Measurements from ENCODE around the gene CLCA2.

Gene CLCA2

DNA sequence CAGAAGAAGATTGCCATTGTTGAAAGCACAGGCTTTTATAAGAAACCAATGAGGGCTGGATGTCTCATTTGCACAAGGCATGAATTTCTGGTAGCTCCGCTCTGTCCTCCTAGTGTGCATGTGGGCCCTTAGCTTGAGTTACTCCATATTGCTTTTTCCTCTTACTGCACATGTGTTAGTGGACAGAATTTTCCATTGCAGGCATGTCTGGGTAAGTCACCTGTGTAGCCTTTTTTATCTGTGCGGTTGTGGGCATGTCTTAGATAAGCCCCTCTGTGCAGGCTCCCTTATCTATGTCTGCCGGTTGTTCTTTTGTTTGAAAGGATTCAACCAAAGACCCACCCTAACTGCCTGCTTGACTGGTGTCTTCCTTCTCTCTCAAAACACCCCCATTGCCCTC lies 37.5 kb downstream of the CLCA2 start:
- H3K27ac ChIP-seq (ENCODE audit: low read length) = no peak overlapping the region
- H3K9me3 ChIP-seq (ENCODE audit: insufficient read depth, low read depth, low read length) = no peaks in the 10 kb centered on the region
- no peaks in the 10 kb centered on the region for H3K36me3 ChIP-seq (ENCODE audit: insufficient read depth, low read depth, low read length)
- no peaks in the 10 kb centered on the region for H3K4me1 ChIP-seq (ENCODE audit: insufficient read depth, low read length)
- H3K27me3 ChIP-seq (ENCODE audit: insufficient read depth, low read length) = no peaks in the 10 kb centered on the region
- no peak overlapping the region for H3K9ac ChIP-seq (ENCODE audit: low read depth, low read length)
- H3K4me3 ChIP-seq (ENCODE audit: low read length) = no peak overlapping the region

DNA sequence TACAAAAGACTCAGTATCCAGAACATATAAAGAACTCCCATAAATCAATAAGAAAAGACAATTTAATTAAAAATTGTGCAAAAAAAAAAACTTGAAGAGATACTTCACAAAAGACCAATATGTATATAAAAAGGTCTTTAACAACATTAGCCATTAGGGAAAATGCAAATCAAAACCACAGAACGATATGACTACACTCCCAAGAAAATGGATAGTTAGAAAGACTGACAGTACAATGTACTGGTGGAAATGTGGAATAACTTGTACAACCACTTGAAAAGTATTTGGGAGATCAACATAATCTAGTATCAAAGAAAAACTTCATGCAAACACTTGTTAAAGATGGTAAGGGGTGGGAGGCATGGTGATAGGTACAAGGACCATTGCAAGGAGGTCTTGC lies 40.8 kb downstream of the CLCA2 start:
- H3K9ac ChIP-seq (ENCODE audit: low read depth, low read length) = no peak overlapping the region
- no peaks in the 10 kb centered on the region for H3K4me1 ChIP-seq (ENCODE audit: insufficient read depth, low read length)
- H3K4me3 ChIP-seq (ENCODE audit: low read length) = no peak overlapping the region
- H3K27me3 ChIP-seq (ENCODE audit: insufficient read depth, low read length) = no peaks in the 10 kb centered on the region
- no peaks in the 10 kb centered on the region for H3K9me3 ChIP-seq (ENCODE audit: insufficient read depth, low read depth, low read length)
- H3K36me3 ChIP-seq (ENCODE audit: insufficient read depth, low read depth, low read length) = no peaks in the 10 kb centered on the region
- H3K27ac ChIP-seq (ENCODE audit: low read length) = no peak overlapping the region

DNA sequence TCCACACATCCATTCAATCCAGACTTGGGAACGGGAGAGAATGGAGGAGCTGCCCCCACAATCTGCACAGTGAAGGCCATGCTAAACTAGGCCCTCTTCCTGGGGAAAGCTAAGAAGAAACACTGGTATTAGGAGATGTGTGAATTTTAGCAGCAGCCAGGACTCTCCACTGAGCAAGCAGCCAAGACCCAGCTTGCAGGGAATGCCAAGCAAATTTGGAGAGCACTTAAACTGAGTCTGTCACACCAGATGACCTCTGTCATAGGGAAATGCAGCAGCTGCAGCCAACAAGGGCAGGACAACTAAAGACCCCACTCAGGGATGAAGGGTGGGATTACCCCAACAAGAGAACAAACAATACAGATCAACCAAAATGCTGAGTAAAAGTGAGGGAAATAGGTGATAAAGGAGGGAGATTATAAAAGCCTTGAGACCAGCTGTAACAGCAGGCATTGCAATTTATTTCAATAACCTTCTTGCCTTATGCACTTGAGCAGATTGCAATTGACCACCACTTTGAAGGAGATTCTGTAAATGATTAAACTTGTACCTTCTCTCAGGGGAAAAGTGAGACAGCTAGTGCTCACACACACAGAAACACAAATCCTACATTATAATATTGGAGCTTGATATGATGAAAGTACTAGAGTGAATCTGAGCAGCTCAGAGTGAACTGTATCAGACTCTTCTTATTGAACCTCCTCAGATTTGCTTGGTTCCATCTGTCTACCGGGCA lies 42.3 kb downstream of the CLCA2 start:
- no peak overlapping the region for H3K9ac ChIP-seq (ENCODE audit: low read depth, low read length)
- no peaks in the 10 kb centered on the region for H3K27me3 ChIP-seq (ENCODE audit: insufficient read depth, low read length)
- no peak overlapping the region for H3K4me3 ChIP-seq (ENCODE audit: low read length)
- H3K36me3 ChIP-seq (ENCODE audit: insufficient read depth, low read depth, low read length) = no peaks in the 10 kb centered on the region
- H3K9me3 ChIP-seq (ENCODE audit: insufficient read depth, low read depth, low read length) = no peaks in the 10 kb centered on the region
- H3K4me1 ChIP-seq (ENCODE audit: insufficient read depth, low read length) = no peaks in the 10 kb centered on the region
- H3K27ac ChIP-seq (ENCODE audit: low read length) = no peak overlapping the region

DNA sequence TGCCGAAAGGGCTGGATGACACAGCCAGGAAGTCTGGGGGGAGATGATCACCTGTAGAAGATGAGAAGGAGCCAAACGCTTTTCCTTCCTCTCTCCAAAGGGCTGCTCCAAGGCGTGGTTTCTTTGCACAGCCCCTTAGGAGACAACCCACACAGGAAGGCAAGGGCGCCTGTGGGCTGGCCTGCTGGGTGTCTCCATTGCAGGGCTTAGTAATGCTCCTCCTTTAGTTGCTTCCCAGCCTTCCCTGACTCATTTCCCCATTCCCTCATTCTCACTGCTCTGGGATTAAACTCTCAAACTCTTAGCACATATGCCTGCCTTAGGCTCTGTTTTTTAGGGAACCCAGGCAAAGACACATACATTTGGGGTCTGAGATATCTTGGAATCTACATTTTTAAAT lies 43.0 kb downstream of the CLCA2 start:
- Histone ChIP-seq H3K36me3 (ENCODE audit: insufficient read depth, low read depth, low read length) (no peaks in the 10 kb centered on the region), H3K9ac (ENCODE audit: low read depth, low read length) (no peak overlapping the region), H3K27me3 (ENCODE audit: insufficient read depth, low read length) (no peaks in the 10 kb centered on the region), H3K4me3 (ENCODE audit: low read length) (no peak overlapping the region), H3K4me1 (ENCODE audit: insufficient read depth, low read length) (no peaks in the 10 kb centered on the region), H3K27ac (ENCODE audit: low read length) (no peak overlapping the region), H3K9me3 (ENCODE audit: insufficient read depth, low read depth, low read length) (no peaks in the 10 kb centered on the region)

DNA sequence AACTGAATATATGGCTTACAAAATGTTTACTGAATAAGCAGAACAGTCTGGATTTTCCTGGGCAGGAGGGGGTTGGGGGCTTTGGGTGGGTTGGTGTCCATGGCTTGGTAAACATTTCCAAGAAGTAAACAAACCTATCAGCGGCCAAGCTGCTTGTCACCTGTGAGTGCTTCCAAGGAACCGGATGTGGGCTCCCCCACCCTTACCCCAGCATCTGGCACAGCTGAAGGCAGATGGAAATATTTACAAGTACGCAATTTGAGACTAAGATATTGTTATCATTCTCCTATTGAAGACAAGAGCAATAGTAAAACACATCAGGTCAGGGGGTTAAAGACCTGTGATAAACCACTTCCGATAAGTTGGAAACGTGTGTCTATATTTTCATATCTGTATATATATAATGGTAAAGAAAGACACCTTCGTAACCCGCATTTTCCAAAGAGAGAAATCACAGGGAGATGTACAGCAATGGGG lies 44.6 kb downstream of the CLCA2 start, which contains the start of gene CLCA1:
TSS of gene CLCA1 (plus strand) at position 427 of the 477 bp plus-strand sequence. CDS start at position 472, 45 bp downstream.
- H3K27me3 ChIP-seq (ENCODE audit: insufficient read depth, low read length) = no peaks in the 10 kb centered on the region
- no peaks in the 10 kb centered on the region for H3K4me1 ChIP-seq (ENCODE audit: insufficient read depth, low read length)
- H3K9ac ChIP-seq (ENCODE audit: low read depth, low read length) = no peak within 1 kb of the TSS
- no peaks in the 10 kb centered on the region for H3K9me3 ChIP-seq (ENCODE audit: insufficient read depth, low read depth, low read length)
- H3K4me3 ChIP-seq (ENCODE audit: low read length) = no peak within 1 kb of the TSS
- no peak within 1 kb of the TSS for H3K27ac ChIP-seq (ENCODE audit: low read length)
- H3K36me3 ChIP-seq (ENCODE audit: insufficient read depth, low read depth, low read length) = no peaks in the 10 kb centered on the region

DNA sequence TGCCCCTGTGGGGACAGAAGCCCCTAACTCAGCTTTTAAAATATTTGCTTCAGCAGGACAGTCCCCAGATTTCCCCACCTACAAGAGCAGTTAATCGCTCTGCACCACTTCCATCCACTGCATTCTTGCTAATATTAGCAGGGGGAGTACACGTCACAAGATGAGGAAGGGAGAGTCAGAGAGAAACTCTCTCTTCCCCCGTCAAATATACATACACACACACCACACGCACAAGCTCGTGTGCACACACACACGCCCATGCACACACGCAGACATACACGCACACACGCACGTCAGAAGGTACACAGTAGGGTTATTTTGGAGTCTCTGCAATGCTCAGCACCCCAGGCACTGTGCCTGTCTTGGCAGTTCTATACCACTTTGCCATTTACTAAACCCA lies 46.9 kb downstream of the CLCA2 start:
- H3K36me3 ChIP-seq (ENCODE audit: insufficient read depth, low read depth, low read length) = no peaks in the 10 kb centered on the region
- H3K27ac ChIP-seq (ENCODE audit: low read length) = no peak overlapping the region
- no peaks in the 10 kb centered on the region for H3K9me3 ChIP-seq (ENCODE audit: insufficient read depth, low read depth, low read length)
- H3K4me3 ChIP-seq (ENCODE audit: low read length) = no peak overlapping the region
- no peak overlapping the region for H3K9ac ChIP-seq (ENCODE audit: low read depth, low read length)
- H3K4me1 ChIP-seq (ENCODE audit: insufficient read depth, low read length) = no peaks in the 10 kb centered on the region
- H3K27me3 ChIP-seq (ENCODE audit: insufficient read depth, low read length) = no peaks in the 10 kb centered on the region

DNA sequence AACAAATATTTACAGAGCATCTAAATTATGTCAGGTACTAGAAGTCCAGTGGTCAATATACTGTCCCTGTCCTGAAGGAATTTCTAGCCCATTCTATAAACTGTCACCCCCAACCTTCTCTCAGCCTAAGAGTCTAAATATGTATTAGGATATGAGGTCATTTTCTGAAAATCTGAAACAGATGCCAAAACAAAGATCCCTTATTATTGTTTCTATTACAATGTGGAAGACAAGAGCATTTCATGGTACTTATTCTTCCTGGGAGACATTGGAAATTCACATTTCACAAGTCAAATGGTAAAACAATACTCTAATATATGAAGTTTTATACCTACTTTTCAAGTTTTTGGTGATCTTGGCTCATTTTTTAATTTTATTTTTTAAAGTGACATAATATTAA lies 47.3 kb downstream of the CLCA2 start:
- Histone ChIP-seq H3K36me3 (ENCODE audit: insufficient read depth, low read depth, low read length) (no peaks in the 10 kb centered on the region), H3K4me3 (ENCODE audit: low read length) (no peak overlapping the region), H3K27ac (ENCODE audit: low read length) (no peak overlapping the region), H3K9ac (ENCODE audit: low read depth, low read length) (no peak overlapping the region), H3K4me1 (ENCODE audit: insufficient read depth, low read length) (no peaks in the 10 kb centered on the region), H3K9me3 (ENCODE audit: insufficient read depth, low read depth, low read length) (no peaks in the 10 kb centered on the region), H3K27me3 (ENCODE audit: insufficient read depth, low read length) (no peaks in the 10 kb centered on the region)

DNA sequence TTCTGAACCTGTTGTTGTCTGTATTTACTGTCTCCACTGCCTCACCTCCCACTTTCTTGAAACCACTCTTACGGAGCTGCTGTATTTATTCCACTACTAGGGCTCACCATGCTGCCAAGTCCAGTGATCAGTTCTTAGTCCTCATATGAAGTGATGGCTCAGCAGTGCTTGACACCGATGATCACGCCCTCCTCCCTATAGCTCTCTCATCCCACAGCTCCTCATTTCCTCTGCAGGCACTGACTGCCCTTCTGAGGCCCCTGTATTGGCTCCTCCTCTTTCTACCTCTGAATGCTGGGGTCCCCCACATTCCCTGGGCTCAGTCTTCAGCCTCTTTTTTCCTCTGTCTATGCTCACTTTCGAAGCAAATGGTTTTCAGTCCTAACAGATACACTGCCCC lies 48.2 kb downstream of the CLCA2 start:
- Histone ChIP-seq H3K4me1 (ENCODE audit: insufficient read depth, low read length) (no peaks in the 10 kb centered on the region), H3K9ac (ENCODE audit: low read depth, low read length) (no peak overlapping the region), H3K27ac (ENCODE audit: low read length) (no peak overlapping the region), H3K27me3 (ENCODE audit: insufficient read depth, low read length) (no peaks in the 10 kb centered on the region), H3K9me3 (ENCODE audit: insufficient read depth, low read depth, low read length) (no peaks in the 10 kb centered on the region), H3K36me3 (ENCODE audit: insufficient read depth, low read depth, low read length) (no peaks in the 10 kb centered on the region), H3K4me3 (ENCODE audit: low read length) (no peak overlapping the region)

DNA sequence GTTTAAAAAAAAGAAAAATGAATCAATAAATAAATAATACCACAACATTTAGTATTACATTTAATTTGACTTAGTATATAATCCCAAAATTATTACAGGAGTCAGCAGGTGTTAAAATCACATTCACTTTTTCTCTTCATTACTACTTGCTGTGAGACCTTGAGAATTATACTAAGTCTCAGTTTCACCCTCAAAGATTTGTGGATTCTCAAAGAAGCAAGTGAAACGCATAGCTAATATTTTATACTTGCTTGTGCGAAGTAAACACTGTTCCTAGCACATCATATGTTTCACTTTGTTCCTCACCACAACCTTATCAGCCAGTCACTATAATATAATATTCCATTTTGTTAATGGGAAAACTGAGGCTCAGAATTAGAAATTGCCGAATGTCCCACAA lies 48.8 kb downstream of the CLCA2 start:
- Histone ChIP-seq H3K27ac (ENCODE audit: low read length) (no peak overlapping the region), H3K4me3 (ENCODE audit: low read length) (no peak overlapping the region), H3K9ac (ENCODE audit: low read depth, low read length) (no peak overlapping the region), H3K4me1 (ENCODE audit: insufficient read depth, low read length) (no peaks in the 10 kb centered on the region), H3K27me3 (ENCODE audit: insufficient read depth, low read length) (no peaks in the 10 kb centered on the region), H3K9me3 (ENCODE audit: insufficient read depth, low read depth, low read length) (no peaks in the 10 kb centered on the region), H3K36me3 (ENCODE audit: insufficient read depth, low read depth, low read length) (no peaks in the 10 kb centered on the region)

DNA sequence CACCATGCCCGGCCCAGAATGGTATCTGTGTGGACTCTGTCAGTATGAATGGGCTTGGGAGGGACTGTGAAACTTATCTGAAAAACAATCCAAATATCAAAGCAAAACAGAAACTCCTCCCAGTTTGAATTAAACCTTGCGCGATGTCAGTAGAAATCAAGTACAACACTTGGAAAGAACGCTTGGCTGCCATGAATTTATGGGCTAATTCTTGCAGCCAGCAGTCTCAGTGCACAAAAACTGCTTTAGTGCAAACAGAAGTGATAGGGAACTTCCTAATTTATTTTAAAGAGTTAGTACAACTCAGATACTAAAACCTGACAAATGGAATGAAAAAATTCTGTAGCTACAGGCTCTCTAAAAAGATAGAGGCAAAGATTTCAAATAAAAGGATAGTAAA lies 53.3 kb downstream of the CLCA2 start:
- H3K4me1 ChIP-seq (ENCODE audit: insufficient read depth, low read length) = peaks cover 2% of the 10 kb centered on the region; the same call in 1 of the 2 replicates
- no peaks in the 10 kb centered on the region for H3K36me3 ChIP-seq (ENCODE audit: insufficient read depth, low read depth, low read length)
- H3K27ac ChIP-seq (ENCODE audit: low read length) = no peak overlapping the region
- no peak overlapping the region for H3K4me3 ChIP-seq (ENCODE audit: low read length)
- H3K27me3 ChIP-seq (ENCODE audit: insufficient read depth, low read length) = no peaks in the 10 kb centered on the region
- no peaks in the 10 kb centered on the region for H3K9me3 ChIP-seq (ENCODE audit: insufficient read depth, low read depth, low read length)
- no peak overlapping the region for H3K9ac ChIP-seq (ENCODE audit: low read depth, low read length)

DNA sequence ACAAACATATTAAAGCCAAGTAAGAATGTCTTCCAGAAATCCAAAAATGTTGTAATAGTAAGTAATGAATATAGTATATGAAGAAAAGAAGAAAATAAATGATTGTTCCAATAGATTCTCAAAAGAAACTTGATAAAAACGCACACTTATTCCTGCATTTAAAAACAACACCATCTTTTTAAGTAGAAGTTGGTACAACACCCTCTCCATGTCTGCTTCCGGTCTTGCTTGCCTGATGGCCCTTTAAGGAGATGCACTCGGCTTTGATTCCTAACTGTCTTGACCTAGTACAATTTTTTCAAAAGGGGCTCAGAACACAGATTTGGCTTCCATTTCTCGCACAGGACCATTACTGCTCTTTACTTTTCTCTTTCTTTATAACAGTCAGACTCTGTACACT lies 53.7 kb downstream of the CLCA2 start:
- H3K27me3 ChIP-seq (ENCODE audit: insufficient read depth, low read length) = no peaks in the 10 kb centered on the region
- no peak overlapping the region for H3K4me3 ChIP-seq (ENCODE audit: low read length)

DNA sequence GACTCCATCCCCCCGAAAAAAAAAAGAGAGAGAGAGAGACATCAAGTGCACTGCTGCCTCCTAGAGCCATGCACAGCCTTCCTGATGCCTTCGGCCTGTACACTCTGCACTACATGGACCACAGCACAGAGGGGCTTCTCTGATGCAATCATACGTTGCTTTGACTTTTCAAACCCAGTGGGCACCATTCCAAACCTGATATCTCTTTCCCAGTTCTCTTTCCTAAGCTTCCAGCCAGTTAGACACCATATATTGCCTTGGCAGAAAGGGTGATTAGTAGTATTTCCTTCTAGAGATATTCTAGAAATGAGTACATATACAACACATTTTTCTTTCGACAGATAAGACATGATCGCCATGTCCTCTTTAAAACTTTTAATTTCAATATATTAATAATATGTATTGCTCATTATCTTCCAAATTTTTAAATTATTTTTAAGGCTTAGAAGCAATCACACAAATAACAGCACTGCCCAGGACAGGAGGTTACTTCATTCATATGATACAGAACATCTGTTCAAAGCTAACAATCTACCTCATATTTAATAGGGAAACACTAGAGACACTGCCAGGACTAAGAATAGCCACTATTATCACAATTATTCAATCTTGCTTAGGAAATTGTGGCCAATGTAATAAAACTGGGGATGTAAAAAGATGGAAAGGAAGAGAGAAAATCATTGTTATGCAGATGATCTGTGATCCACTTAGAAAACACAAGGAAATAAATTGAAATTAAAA lies 54.6 kb downstream of the CLCA2 start:
- H3K4me1 ChIP-seq (ENCODE audit: insufficient read depth, low read length) = peaks cover 9% of the 10 kb centered on the region; the same call in 1 of the 2 replicates
- H3K9me3 ChIP-seq (ENCODE audit: insufficient read depth, low read depth, low read length) = no peaks in the 10 kb centered on the region
- H3K4me3 ChIP-seq (ENCODE audit: low read length) = no peak overlapping the region
- H3K36me3 ChIP-seq (ENCODE audit: insufficient read depth, low read depth, low read length) = no peaks in the 10 kb centered on the region
- H3K27ac ChIP-seq (ENCODE audit: low read length) = no peak overlapping the region
- H3K27me3 ChIP-seq (ENCODE audit: insufficient read depth, low read length) = no peaks in the 10 kb centered on the region
- no peak overlapping the region for H3K9ac ChIP-seq (ENCODE audit: low read depth, low read length)

More for the DNA sequence above, 53.7 kb downstream of the CLCA2 start:
- Histone ChIP-seq H3K9ac (ENCODE audit: low read depth, low read length) (no peak overlapping the region), H3K36me3 (ENCODE audit: insufficient read depth, low read depth, low read length) (no peaks in the 10 kb centered on the region), H3K9me3 (ENCODE audit: insufficient read depth, low read depth, low read length) (no peaks in the 10 kb centered on the region), H3K27ac (ENCODE audit: low read length) (no peak overlapping the region), H3K4me1 (ENCODE audit: insufficient read depth, low read length) (peaks cover 5% of the 10 kb centered on the region; the same call in 1 of the 2 replicates)

All from iPS-20b (cell line).